ENCODE measurements around the gene USP12.
"Not testable (repeated sequence)": the region's sequence is repeated elsewhere in the genome, so short reads cannot be mapped to it uniquely, and the experiment has no call there.

Gene USP12, protein sequence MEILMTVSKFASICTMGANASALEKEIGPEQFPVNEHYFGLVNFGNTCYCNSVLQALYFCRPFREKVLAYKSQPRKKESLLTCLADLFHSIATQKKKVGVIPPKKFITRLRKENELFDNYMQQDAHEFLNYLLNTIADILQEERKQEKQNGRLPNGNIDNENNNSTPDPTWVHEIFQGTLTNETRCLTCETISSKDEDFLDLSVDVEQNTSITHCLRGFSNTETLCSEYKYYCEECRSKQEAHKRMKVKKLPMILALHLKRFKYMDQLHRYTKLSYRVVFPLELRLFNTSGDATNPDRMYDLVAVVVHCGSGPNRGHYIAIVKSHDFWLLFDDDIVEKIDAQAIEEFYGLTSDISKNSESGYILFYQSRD

DNA sequence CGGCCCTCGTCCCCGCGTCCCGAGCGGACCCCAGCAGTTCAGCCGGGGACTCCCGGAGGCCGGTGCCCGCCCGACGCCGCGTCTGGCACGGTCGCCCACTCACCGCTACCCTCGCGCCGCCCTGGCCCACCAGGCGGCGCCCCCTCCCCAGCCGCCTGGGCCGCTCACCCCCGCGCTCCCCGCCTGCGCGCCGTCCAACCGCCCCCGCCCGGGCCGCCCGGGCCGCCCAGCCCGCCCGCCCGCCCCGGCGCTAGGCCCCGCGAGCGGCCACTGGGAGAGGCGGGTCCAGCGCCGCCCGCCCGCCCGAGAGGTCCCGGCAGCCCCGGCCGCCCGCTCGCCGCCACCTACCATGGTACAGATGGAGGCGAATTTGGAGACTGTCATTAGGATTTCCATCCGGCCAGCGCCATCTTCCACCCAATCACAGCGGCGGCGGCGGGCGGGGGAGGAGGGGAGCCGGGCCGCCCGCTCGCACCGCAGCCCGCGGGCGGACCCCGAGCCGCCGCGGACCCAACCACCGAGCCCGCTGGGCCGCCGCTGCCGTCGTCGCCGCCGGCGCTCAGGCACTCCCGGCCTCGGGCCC lies at the start of gene USP12:
TSS of gene USP12 (minus strand) at position 568 of the 583 bp plus-strand sequence. CDS start at position 396, 172 bp downstream.
- no peak for DNase-seq

DNA sequence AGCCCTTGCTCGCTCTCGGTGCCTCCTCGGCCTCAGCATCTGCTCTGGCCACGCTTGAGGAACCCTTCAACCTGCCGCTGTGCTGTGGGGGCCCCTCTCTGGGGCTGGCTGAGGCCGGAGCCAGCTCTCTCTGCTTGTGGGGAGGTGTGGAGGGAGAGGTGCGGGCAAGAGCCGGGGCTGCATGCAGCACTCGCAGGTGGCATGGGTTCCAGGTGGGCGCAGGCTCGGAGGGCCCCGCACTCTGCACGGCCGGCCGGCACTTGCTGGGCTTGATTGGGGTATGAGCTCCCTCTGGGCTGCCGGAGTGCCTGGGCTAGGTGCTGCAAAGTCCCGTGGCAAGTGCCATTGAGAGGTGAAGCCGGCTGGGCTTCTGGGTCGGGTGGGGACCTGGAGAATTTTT lies 48.0 kb upstream of the USP12 start:
- DNase-seq, result no peak

DNA sequence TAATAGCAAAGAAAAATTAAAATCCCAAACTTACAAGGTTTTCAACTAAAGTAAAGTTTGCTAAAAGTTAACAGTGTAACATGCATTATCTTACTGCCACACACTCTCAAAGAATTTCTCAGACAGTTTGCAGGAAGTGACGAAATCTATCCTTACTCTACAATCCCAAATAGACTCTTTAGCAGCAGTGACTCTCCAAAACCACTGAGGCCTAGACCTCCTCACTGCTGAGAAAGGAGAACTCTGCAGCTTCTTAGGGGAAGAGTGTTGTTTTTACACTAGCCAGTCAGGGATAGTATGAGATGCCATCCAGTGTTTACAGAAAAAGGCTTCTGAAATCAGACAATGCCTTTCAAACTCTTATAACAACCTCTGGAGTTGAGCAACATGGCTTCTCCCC lies 47.2 kb upstream of the USP12 start:
- not testable (repeated sequence) for DNase-seq

DNA sequence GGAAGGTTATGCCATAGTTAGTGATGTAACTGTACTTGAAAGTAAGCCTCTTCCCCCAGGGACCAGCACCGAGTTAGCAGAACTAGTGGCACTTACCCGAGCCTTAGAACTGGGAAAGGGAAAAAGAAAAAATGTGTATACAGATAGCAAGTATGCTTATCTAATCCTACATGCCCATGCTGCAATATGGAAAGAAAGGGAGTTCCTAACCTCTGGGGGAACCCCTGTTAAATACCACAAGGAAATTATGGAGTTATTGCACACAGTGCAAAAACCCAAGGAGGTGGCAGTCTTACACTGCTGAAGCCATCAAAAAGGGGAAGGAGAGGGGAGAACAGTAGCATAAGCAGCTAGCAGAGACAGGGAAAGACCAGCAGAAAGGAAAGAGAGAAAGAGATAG lies 46.2 kb upstream of the USP12 start:
- DNase-seq, result not testable (repeated sequence)

DNA sequence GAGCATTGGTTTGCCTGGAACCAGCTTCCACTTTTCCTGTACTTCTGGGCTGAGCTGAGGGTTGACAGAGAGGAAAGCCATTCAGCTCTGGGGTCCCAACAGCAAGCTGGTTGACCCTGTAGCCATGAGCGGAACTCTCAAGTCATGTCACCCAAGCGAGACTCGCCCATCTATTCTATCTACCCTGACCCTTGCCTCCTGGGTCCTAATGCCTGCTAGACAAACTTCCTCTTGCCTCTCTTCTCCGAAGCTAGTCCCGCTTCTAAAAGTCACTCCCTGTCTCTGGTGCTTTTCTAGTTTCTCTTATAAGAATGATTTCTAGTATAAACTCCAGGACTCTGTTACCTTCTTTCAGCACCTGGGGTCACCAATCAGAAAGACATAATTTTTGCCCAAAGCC lies 41.8 kb upstream of the USP12 start:
- DNase-seq, result not testable (repeated sequence)

DNA sequence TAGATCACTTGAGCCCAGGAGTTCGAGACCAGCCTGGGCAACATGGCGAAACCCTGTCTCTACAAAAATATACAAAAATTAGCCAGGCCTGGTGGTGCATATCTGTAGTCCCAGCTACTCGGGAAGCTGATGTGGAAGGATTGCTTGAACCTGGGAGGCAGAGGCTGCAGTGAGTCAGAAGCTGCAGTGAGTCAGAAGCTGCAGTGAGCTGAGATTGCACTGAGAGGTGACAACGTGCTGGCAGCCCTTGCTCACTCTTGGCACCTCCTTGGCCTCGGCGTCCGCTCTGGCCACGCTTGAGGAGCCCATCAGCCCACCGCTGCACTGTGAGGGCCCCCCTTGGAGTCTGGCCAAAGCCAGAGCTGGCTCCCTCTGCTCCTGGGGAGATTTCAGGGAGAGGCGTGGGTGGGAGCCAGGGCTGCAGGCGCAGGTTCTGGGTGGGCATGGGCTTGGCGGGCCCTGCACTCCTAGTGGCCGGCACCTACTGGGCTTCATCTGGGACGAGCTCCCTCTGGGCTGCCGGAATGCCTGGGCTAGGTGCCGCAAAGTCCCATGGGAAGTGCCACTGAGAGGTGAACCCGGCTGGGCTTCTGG lies 40.3 kb upstream of the USP12 start:
- no peak for DNase-seq

DNA sequence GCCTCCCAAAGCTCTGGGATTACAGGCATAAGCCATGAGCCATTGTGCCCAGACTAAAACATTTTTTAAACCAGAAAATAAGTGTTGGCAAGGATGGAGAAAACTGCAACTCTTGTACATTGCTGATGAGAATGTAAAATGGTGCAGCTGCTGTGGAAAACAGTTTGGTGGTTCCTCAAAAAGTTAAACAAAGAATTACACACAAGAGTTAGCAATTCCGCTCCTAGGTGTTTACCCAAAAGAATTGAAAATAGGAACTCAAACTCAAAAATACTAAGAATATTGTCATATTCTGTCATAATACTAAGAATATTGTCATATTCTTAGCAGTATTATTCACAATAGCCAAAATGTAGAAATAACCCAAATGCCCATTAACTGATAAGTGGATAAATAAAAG lies 39.7 kb upstream of the USP12 start:
- DNase-seq, result no peak

DNA sequence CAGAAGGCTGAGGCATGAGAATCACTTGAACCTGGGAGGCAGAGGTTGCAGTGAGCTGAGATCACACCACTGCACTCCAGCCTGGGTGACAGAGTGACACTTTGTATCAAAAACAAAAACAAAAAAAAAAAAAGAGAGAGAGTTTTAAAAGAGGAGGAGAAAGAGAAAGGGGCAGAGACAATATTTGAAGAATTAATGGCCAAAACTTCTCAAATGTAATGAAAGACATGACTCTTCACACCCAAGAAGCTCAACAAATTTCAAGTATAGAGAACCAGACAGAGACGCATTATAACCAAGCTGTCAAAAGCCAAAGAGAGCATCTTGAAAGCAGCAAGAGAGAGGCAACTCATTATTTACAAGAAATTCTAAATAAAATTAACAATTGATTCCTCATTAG lies 36.9 kb upstream of the USP12 start:
- no peak for DNase-seq

DNA sequence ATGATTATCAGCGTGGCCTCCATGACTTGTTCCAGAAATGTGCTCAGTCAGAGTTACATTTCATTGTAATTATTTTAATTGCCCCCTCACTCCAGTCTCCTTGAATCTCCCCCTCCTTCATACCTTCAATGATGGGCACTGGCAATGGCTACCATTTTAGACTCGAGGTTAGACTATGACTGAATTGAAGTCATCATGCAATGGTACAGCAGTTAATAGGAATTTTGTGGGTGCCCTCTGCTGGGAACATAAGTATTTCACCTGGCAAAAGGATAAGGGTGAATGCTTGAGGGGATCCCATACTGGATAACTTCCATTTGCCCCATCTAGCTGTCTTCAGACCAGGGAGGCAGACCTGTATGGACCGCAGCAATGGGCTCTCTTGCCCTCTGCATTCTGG lies 32.2 kb upstream of the USP12 start:
- DNase-seq, result no peak

DNA sequence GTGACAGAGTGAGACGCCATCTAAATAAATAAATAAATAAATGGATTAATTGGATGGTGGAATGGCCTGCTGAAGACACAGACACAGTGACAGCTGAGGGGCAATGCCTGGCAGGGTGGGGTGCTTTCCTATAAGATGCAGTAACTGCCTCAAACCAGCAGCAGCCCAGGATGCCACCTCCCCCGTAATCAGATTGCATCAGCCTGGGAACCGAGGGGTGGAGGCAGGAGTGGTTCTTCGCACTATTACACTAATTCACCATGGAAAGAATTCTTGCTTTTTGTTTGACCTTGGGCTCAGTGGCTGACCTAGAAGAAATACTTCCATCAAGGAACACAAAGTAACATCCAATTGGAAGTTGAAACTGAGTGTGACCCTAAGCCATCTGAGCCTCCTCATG lies 31.6 kb upstream of the USP12 start:
- DNase-seq, result no peak

DNA sequence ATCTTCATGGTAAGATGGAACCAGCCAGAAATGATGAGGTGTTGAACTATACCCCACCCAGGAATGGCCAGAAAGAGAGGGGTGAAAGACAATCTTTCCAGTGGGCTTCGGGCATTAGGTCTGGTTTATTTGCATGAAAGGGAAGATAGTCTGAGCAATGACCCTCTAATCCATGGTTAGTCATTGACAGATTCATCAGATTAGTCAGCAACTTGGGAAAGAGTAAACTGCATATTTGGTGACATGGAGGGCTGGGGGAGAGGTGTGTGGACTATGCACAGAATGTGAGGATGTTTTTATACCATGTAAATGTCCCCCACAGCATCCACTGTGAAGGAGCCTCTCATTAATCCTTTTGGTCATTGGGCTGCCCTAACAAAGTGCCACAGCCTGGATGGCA lies 30.1 kb upstream of the USP12 start:
- no peak for DNase-seq

DNA sequence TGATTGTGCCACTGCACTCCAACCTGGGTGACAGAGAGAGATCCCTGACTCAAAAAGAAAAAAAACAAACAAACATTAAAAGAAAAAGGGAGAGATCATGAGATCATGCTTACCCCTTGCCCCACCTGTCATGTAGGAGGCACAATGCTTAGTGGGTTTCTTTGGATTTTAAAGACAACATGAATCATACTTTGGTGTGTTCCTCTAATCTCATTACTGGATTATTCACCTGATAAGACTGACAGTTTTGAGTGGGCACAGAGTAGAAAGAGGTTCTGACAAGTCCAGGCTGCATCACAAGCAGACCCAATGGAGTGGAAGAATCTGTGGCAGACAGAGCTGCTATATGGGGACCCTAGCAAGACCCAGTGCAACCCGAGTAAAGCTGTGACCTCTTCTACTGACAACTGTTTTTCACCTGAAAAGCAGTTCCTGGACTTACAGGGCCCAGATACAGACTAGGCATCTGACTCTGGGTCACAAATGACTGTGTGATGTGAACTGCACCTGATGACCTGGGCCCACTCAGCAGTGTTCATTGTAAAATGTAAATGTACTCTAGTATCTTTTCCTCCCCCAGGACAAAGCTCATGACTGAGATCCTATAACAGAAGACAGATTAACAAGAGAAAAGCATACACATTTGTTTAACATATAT lies 28.9 kb upstream of the USP12 start:
- no peak for DNase-seq

DNA sequence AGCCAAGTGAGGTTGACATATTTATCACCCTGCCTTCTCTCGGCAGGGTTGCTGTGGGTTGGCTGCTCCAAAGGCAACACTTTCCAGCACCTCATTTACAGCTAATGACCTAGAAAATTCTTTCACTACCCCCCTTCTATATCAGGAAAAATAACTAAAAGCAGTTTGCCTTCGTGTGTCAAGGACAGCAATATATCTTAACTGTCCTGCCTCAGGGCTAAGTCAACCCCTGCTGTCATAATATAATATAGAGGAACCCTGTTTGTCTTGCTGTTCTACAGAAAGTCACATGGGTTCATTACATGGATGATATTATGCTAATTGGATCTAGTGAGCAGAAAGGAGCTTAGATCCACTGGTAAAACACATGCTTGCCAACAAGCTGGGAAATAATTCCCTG lies 28.1 kb upstream of the USP12 start:
- DNase-seq, result no peak

DNA sequence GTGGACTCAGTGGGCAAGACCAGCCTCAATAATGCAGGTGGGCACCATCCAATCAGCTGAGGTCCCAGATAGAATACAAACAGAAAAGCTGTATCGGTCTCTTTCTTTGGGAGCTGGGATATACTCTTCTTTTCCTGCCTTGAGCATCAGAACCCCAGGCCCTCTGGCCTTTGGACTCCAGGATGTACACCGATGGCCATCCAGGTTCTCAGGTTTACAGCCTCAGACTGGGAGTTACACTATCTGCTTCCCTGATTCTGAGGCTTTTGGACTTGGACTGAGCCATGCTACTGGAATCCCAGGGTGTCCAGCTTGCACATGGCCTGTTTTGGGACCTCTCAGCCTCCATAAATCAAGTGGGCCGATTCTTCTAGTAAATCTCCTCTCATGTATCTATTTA lies 27.6 kb upstream of the USP12 start:
- no peak for DNase-seq

DNA sequence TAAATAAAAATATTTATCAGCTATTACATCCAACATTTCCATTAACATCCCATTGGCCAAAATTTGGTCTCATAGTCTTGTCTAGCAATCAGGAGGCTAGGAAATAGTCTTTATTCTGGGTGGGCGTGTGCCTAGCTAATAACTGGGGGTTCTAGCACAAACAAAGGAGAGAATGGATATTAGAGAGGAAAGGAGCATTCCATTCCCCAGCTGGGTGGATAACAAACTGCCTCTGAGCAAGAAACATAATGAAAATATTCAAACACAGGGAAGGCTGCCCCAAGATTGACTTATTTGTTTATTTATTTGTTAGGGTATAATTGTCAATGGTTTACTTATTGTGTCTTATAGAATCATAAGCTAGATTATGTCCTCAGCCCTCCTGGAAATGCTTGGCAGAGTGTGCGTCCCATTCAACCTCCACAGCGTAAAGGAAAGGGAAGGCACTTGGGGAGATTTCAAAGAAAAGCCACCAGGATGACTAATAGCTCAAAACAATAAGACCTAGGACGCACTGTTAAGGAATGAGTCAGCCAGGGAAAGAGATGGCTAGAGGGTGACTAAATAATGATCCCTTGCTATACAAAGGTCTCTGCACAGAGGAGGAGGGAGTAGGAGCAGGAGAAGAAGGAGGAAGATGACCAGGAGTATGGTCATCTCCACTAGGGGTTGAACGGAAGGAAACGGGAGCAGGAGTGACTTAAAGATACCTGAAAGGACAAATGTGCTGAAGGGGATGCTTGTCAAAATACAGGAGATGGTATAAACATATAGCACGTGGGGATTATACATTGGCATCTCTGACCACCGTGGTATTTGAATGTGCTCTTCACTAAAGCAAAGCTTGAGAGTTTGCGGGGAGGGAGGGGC lies 23.5 kb upstream of the USP12 start:
- DNase-seq, result no peak

DNA sequence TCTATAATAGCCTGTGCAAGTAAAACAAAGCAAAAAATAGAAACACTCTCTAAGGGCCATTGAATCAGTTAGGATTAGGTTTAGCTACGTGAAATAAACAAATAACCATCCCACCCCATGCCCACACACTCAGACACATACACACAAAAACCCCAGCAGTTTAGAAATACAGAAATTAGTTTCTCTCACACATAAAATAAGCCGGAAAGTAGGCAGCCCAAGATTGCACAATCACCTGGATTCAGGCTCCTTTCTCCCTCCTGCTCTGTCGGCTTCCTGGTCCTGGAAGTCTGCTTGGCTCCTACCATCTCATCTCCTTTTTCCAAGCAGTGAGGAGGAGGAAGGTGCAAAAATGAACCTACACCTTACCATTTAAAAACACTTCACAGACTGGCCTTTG lies 22.6 kb upstream of the USP12 start:
- DNase-seq, result no peak

DNA sequence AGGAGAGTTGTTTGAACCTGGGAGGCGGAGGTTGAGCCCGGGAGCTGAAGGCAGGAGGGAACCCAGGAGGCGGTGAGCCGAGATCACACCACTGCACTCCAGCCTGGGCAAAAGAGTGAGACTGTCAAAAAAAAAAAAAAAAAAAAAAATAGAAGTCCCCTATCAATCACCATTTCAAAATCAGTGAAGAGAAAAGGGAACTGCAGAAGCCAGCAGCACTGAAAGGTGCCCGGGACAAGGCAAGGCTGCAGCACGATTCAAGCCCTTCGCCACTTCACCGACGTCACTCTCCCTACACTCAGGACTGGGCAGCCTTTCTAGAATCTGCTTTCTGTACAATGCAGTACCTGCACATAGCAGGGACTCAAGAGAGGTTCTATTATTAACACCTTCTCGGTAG lies 21.9 kb upstream of the USP12 start:
- DNase-seq, result no peak

DNA sequence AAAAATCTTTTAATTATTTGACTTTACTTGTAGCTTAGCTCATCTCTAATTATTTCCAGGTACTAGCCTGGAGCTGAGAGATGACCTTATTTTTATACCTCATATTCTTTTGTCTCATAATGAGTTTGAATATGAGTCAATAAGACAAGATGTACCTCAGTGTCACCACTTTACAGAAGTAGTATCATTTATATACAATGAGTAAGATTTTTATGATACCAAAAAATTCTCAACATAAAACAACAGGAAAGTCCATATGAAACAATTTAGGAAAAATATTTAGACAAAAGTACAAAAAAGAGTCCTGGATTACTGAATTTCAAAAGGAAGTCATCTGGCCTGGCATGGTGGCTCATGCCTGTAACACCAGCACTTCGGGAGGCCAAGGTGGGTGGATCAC lies 21.4 kb upstream of the USP12 start:
- no peak for DNase-seq

DNA sequence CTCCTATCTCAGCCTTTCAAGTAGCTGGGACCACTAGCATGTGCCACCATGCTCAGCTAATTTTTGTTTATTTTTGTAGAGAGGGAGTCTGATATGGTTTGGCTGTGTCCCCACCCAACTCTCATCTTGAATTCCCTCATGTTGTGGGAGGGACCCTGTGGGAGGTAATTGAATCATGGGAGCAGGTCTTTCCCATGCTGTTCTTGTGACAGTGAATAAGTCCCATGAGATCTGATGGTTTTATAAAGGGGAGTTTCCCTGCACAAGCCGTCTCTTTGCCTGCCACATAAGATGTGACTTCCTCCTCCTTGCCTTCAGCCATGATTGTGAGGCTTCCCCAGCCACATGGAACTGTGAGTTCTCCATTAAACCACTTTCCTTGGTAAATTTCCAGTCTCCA lies 20.8 kb upstream of the USP12 start:
- DNase-seq, result not testable (repeated sequence)

DNA sequence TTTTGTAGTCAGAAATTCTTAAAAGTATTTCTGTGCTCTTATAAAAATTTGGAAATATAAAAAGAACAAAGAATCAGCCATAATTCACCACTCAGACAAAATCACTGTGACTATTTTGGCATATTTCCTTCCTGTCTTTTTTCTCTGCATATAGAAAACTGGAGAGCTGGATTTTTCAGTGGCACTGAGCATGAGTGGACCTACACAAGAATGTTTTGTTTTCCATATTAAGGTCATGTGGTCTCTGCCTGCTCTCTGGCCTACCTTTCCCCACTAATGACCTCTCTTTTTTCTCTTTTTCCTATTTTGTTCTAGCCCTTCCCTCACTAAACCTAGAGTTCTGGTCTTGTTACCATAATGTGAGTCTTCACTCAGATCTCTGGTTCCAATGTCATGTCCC lies 17.6 kb upstream of the USP12 start:
- no peak for DNase-seq

DNA sequence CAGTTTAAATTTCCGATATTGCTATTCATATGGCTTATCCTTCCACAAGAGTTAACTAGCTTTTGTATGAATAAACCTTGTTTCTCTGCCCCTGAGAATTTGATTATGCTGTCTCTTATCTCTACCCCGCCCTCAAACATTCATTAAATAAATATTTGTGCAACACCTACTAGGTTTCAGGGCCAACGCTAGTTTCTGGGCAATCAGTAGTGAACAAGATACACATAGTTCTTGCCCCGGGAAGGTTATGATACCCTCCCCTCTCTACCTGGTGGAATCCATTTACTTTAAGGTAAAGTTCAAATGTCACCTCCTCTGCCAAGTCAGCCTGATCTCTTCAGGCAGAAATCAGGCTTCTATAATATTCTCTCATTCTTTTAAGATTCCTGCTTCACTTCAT lies 16.6 kb upstream of the USP12 start:
- no peak for DNase-seq

DNA sequence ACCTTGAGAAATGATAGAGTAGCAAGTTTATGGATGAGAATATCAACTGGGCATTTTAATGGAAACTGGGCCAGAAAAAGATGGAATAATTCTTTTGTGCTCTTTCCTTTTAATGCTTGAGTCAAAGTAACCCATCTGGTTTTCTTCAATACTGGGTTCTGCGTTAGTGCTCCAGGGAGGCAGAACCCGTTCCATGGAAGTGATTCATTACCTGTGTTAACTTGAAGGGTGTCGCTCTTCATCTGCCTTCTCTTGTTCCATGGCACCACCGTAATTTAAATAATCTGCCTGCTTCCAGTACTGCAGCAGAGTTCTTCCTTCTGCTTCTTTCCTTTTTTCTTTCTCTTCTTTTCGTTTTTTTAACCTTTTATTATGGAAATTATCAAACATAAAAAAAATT lies 14.7 kb upstream of the USP12 start:
- DNase-seq, result no peak

DNA sequence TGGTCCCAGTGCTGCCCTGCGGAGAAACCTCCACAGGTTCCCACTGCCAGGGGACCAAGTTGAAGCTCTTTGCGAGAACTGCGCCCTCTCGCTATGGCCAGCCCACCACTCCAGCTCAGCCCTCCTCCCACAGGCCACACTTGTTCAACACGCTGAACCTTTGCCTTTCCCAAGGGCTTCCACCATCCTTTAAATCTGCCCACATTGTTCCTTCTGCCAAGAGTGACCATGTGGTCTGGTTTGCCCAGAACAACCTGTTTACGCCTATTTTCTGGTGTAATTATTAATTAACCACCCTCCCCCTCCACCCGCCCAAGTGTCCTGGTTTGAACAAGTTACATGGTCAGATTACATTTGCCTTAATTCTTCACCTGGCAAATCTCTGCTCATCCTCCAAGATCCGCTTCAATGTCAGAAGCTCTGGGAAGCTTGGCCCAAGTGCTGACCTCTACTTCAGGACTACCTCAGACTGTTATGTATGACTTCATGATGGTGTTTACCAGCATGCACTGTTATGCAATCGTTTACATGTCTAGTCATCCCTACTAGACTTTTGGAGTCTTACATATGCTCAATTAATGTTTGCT lies 12.0 kb upstream of the USP12 start:
- DNase-seq, result no peak

Measured in activated T-cell treated with anti-CD3 and anti-CD28 coated beads, Interleukin-2, amount 50 U/mL, for 1 hour (primary cell).